Nephron (organoid): ENCODE measurements around the gene CYB5B.
A peak's percentile ranks its signal among the peaks of the same experiment; 100 is the strongest.

Experiments
- H3K27ac Mint-ChIP-seq, 3 experiments: 2 replicates each; pipeline ENCODE4 v1.8.0; 2020; ENCODE audit warnings: mixed read lengths in 3 of 3, mild to moderate bottlenecking in 2 of 3, moderate library complexity in 1 of 3
- H3K27me3 Mint-ChIP-seq: 2 replicates; pipeline ENCODE4 v1.8.0; 2021; ENCODE audit warnings: low read depth, mild to moderate bottlenecking, moderate library complexity, mixed read lengths
- H3K36me3 Mint-ChIP-seq: 2 replicates; pipeline ENCODE4 v1.8.0; 2020; ENCODE audit warnings: low read depth, mixed read lengths
- H3K4me1 Mint-ChIP-seq: 2 replicates; pipeline ENCODE4 v1.8.0; 2020; ENCODE audit warnings: mixed read lengths
- H3K4me3 Mint-ChIP-seq, 3 experiments: 2 replicates each; pipeline ENCODE4 v1.8.0; 2020; ENCODE audit warnings: mild to moderate bottlenecking in 3 of 3, mixed read lengths in 3 of 3, moderate library complexity in 2 of 3
- H3K9me3 Mint-ChIP-seq: 2 replicates; pipeline ENCODE4 v1.8.0; 2020; ENCODE audit warnings: mixed read lengths
- CTCF ChIP-seq, 3 experiments: fragments of 200-600 bp; sonication (generic); IDR thresholded peaks; one replicate each; pipeline ENCODE4 v1.5.0; 2021; ENCODE audit warnings: antibody characterized with exemption in 3 of 3; ENCODE audit not compliant: unreplicated experiment in 3 of 3

The CYB5B gene

GRCh38 chr16:69467531-69468204 lies 43.2 kb downstream of the CYB5B start:
- no peak overlapping the region for H3K4me3 Mint-ChIP-seq
- H3K4me1 Mint-ChIP-seq, result peaks cover 15% of the 10 kb centered on the region
- peaks cover 16% of the 10 kb centered on the region for H3K36me3 Mint-ChIP-seq
- H3K27me3 Mint-ChIP-seq, result no peaks in the 10 kb centered on the region
- no peaks in the 10 kb centered on the region for H3K9me3 Mint-ChIP-seq
- no peak overlapping the region for H3K27ac Mint-ChIP-seq
- TF ChIP-seq CTCF (IDR thresholded peaks at IDR 0.05; ENCODE audit: unreplicated experiment in 3 of 3), result no peak

- Mint-ChIP-seq H3K4me3 (no peak overlapping the region), H3K36me3 (peaks cover 5% of the 10 kb centered on the region), H3K9me3 (no peaks in the 10 kb centered on the region), H3K27ac (peak overlapping the region in 2 of 3 experiments; percentile 23 to 35), H3K4me1 (peaks cover 11% of the 10 kb centered on the region), H3K27me3 (no peaks in the 10 kb centered on the region)
- no peak for TF ChIP-seq CTCF (IDR thresholded peaks at IDR 0.05; ENCODE audit: unreplicated experiment in 3 of 3)
These were observed 45.6 kb downstream of the CYB5B start for GRCh38 chr16:69469807-69470561.

- no peak for TF ChIP-seq CTCF (IDR thresholded peaks at IDR 0.05; ENCODE audit: unreplicated experiment in 3 of 3)
- Mint-ChIP-seq H3K9me3 (no peaks in the 10 kb centered on the region), H3K36me3 (peaks cover 4% of the 10 kb centered on the region), H3K27ac (peak overlapping the region in 1 of 3 experiments; percentile 59), H3K27me3 (no peaks in the 10 kb centered on the region), H3K4me3 (no peak overlapping the region), H3K4me1 (peaks cover 3% of the 10 kb centered on the region)
These were observed 46.7 kb downstream of the CYB5B start for GRCh38 chr16:69471121-69471520.

- H3K4me1 Mint-ChIP-seq, result peaks cover 16% of the 10 kb centered on the region
- no peak overlapping the region for H3K4me3 Mint-ChIP-seq
- H3K9me3 Mint-ChIP-seq, result no peaks in the 10 kb centered on the region
- peaks cover 3% of the 10 kb centered on the region for H3K27me3 Mint-ChIP-seq
- H3K36me3 Mint-ChIP-seq, result no peaks in the 10 kb centered on the region
- no peak for TF ChIP-seq CTCF (IDR thresholded peaks at IDR 0.05; ENCODE audit: unreplicated experiment in 3 of 3)
- H3K27ac Mint-ChIP-seq, result peak overlapping the region in 1 of 3 experiments; percentile 55
These were observed 50.0 kb downstream of the CYB5B start for GRCh38 chr16:69474408-69474807.

GRCh38 chr16:69476920-69477443 lies 52.6 kb downstream of the CYB5B start:
- Mint-ChIP-seq H3K4me1 (peaks cover 26% of the 10 kb centered on the region), H3K36me3 (no peaks in the 10 kb centered on the region), H3K27ac (peak overlapping the region; percentile 74 to 93 (median 86)), H3K4me3 (no peak overlapping the region), H3K9me3 (no peaks in the 10 kb centered on the region), H3K27me3 (peaks cover 3% of the 10 kb centered on the region)
- no peak for TF ChIP-seq CTCF (IDR thresholded peaks at IDR 0.05; ENCODE audit: unreplicated experiment in 3 of 3)
